HUES48 (cell line): Measurements from ENCODE around the gene B4GAT1.
"Not testable (repeated sequence)": the region's sequence is repeated elsewhere in the genome, so short reads cannot be mapped to it uniquely, and the experiment has no call there.

Experiments used
- H3K27ac ChIP-seq: one replicate; pipeline ENCODE4 v1.7.0; 2013; ENCODE audit warnings: low read depth, low read length, inconsistent platforms
- H3K27me3 ChIP-seq: 2 replicates; pipeline ENCODE4 v1.6.1; 2013; ENCODE audit warnings: mild to moderate bottlenecking, low read length; ENCODE audit not compliant: control insufficient read depth, insufficient read depth
- H3K36me3 ChIP-seq: 2 replicates; pipeline ENCODE4 v1.6.1; 2013; ENCODE audit warnings: low read length; ENCODE audit not compliant: control insufficient read depth, insufficient read depth
- H3K4me1 ChIP-seq: 2 replicates; pipeline ENCODE4 v1.6.1; 2013; ENCODE audit warnings: mild to moderate bottlenecking, low read length; ENCODE audit not compliant: control insufficient read depth, insufficient read depth
- H3K4me3 ChIP-seq: 2 replicates; pipeline ENCODE4 v1.5.1; 2013; ENCODE audit warnings: mild to moderate bottlenecking, low read depth, low read length
- H3K9ac ChIP-seq: 2 replicates; pipeline ENCODE4 v1.6.1; 2013; ENCODE audit warnings: mild to moderate bottlenecking, low read depth, low read length, moderate library complexity
- H3K9me3 ChIP-seq: 2 replicates; pipeline ENCODE4 v1.6.1; 2013; ENCODE audit warnings: low read length; ENCODE audit not compliant: control insufficient read depth, insufficient read depth

The B4GAT1 gene

GRCh38 chr11:66326261-66327111 lies 20.9 kb downstream of the B4GAT1 start:
- peaks cover 11% of the 10 kb centered on the region for H3K4me1 ChIP-seq

GRCh38 chr11:66325263-66325671 lies 22.2 kb downstream of the B4GAT1 start:
- Histone ChIP-seq H3K36me3 (no peaks in the 10 kb centered on the region), H3K4me3 (no peak overlapping the region), H3K27ac (no peak overlapping the region), H3K27me3 (peaks cover 7% of the 10 kb centered on the region; the same call in 1 of the 2 replicates), H3K9me3 (no peaks in the 10 kb centered on the region), H3K9ac (no peak overlapping the region), H3K4me1 (peaks cover 11% of the 10 kb centered on the region)

More at GRCh38 chr11:66326261-66327111, 20.9 kb downstream of the B4GAT1 start:
- Histone ChIP-seq H3K27ac (no peak overlapping the region), H3K27me3 (peaks cover 7% of the 10 kb centered on the region; the same call in 1 of the 2 replicates), H3K36me3 (no peaks in the 10 kb centered on the region), H3K4me3 (no peak overlapping the region), H3K9ac (no peak overlapping the region), H3K9me3 (no peaks in the 10 kb centered on the region)

- peaks cover 11% of the 10 kb centered on the region for H3K4me1 ChIP-seq
- no peak overlapping the region for H3K27ac ChIP-seq
- H3K9ac ChIP-seq: no peak overlapping the region
- H3K9me3 ChIP-seq: no peaks in the 10 kb centered on the region
- H3K27me3 ChIP-seq: peaks cover 7% of the 10 kb centered on the region; the same call in 1 of the 2 replicates
- H3K4me3 ChIP-seq: no peak overlapping the region
- no peaks in the 10 kb centered on the region for H3K36me3 ChIP-seq
Observed at GRCh38 chr11:66324664-66325063, 22.8 kb downstream of the B4GAT1 start.

- Histone ChIP-seq H3K27ac (no peak overlapping the region), H3K36me3 (no peaks in the 10 kb centered on the region), H3K9ac (no peak overlapping the region), H3K4me1 (peaks cover 9% of the 10 kb centered on the region), H3K9me3 (no peaks in the 10 kb centered on the region), H3K4me3 (no peak overlapping the region), H3K27me3 (peaks cover 7% of the 10 kb centered on the region; the same call in 1 of the 2 replicates)
Observed at GRCh38 chr11:66323684-66324083, 23.7 kb downstream of the B4GAT1 start.

GRCh38 chr11:66322732-66323427 lies 24.5 kb downstream of the B4GAT1 start:
- H3K27ac ChIP-seq: no peak overlapping the region
- peaks cover 3% of the 10 kb centered on the region; the same call in 1 of the 2 replicates for H3K27me3 ChIP-seq
- no peaks in the 10 kb centered on the region for H3K36me3 ChIP-seq
- no peaks in the 10 kb centered on the region for H3K9me3 ChIP-seq
- H3K4me3 ChIP-seq: no peak overlapping the region
- no peak overlapping the region for H3K9ac ChIP-seq
- H3K4me1 ChIP-seq: peaks cover 13% of the 10 kb centered on the region

- no peak overlapping the region for H3K27ac ChIP-seq
- H3K9ac ChIP-seq: no peak overlapping the region
- H3K9me3 ChIP-seq: no peaks in the 10 kb centered on the region
- H3K36me3 ChIP-seq: no peaks in the 10 kb centered on the region
- H3K27me3 ChIP-seq: no peaks in the 10 kb centered on the region
- peaks cover 18% of the 10 kb centered on the region for H3K4me1 ChIP-seq
- H3K4me3 ChIP-seq: no peak overlapping the region
Observed at GRCh38 chr11:66321606-66322005, 25.8 kb downstream of the B4GAT1 start.

- H3K9ac ChIP-seq, H3K27ac ChIP-seq, H3K27me3 ChIP-seq, H3K9me3 ChIP-seq, H3K36me3 ChIP-seq, H3K4me3 ChIP-seq: not testable (repeated sequence)
- H3K4me1 ChIP-seq: peaks cover 18% of the 10 kb centered on the region
Observed at GRCh38 chr11:66320748-66321147, 26.7 kb downstream of the B4GAT1 start.

GRCh38 chr11:66320289-66320688 lies 27.1 kb downstream of the B4GAT1 start:
- H3K36me3 ChIP-seq, H3K27me3 ChIP-seq, H3K9ac ChIP-seq, H3K27ac ChIP-seq, H3K9me3 ChIP-seq, H3K4me3 ChIP-seq: not testable (repeated sequence)
- peaks cover 18% of the 10 kb centered on the region for H3K4me1 ChIP-seq

GRCh38 chr11:66318600-66318970 lies 28.8 kb downstream of the B4GAT1 start:
- H3K36me3 ChIP-seq: no peaks in the 10 kb centered on the region
- H3K27me3 ChIP-seq: no peaks in the 10 kb centered on the region; the same call in 1 of the 2 replicates
- H3K4me1 ChIP-seq: peaks cover 19% of the 10 kb centered on the region
- no peak overlapping the region for H3K27ac ChIP-seq
- no peak overlapping the region for H3K9ac ChIP-seq
- no peak overlapping the region for H3K4me3 ChIP-seq
- H3K9me3 ChIP-seq: no peaks in the 10 kb centered on the region

- H3K27ac ChIP-seq: peak overlapping the region; percentile 81
- H3K9ac ChIP-seq: no peak overlapping the region
- no peaks in the 10 kb centered on the region for H3K36me3 ChIP-seq
- H3K27me3 ChIP-seq: no peaks in the 10 kb centered on the region; the same call in 1 of the 2 replicates
- peak overlapping the region; percentile 23; the same call in 1 of the 2 replicates for H3K4me3 ChIP-seq
- peaks cover 20% of the 10 kb centered on the region for H3K4me1 ChIP-seq
- H3K9me3 ChIP-seq: no peaks in the 10 kb centered on the region
Observed at GRCh38 chr11:66317723-66318599, 29.5 kb downstream of the B4GAT1 start.
